ENCODE data around the gene LTBP1. TPM values are rescaled to one million over a fixed set of nuclear protein-coding genes. Genes with fewer than 3 reads are reported as not detected.

LTBP1 gene
- total RNA-seq, 1 experiment from 2014 or later, result 2.2 TPM

DNA sequence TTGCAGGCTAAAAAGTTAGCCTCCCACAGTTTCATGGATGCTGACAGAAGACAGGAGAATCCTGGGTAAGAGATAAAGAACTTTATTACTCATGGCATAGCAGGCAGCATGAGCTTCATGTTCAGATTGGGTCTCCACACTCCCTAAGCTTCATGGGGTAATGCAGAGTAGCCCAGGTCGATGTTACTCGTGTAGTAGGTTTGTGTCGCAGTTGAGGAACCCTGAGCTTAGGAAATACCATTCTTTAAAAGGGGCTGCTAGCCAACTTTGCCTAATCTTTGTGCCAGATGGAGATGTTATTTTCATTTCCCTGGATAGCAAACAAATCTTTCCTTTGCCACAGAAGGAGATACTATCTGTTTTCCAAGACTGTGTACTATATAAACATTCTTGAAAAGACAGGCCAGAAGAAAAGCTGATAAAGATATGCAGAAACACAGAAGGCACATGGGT is 117.6 kb downstream of the LTBP1 start:
- Histone ChIP-seq H3K36me3 (ENCODE audit: insufficient read depth, low read length, poor library complexity, severe bottlenecking) (no peaks in the 10 kb centered on the region), H3K9me3 (ENCODE audit: low read depth, low read length, poor library complexity, severe bottlenecking) (no peaks in the 10 kb centered on the region), H3K27ac (ENCODE audit: low read depth, low read length, poor library complexity, severe bottlenecking) (no peak overlapping the region), H3K4me1 (ENCODE audit: insufficient read depth, low read length, poor library complexity, severe bottlenecking) (no peaks in the 10 kb centered on the region), H3K27me3 (replicated peaks; ENCODE audit: insufficient read depth, low read depth, low read length, poor library complexity) (no peaks in the 10 kb centered on the region), H3K4me3 (ENCODE audit: low read depth, low read length, poor library complexity, severe bottlenecking) (no peak overlapping the region)
- ChIA-PET POLR2A (ENCODE audit: low non-redundant PET) (no interaction called here), CTCF (no interaction called here)
- TF ChIP-seq, protein P1, sequence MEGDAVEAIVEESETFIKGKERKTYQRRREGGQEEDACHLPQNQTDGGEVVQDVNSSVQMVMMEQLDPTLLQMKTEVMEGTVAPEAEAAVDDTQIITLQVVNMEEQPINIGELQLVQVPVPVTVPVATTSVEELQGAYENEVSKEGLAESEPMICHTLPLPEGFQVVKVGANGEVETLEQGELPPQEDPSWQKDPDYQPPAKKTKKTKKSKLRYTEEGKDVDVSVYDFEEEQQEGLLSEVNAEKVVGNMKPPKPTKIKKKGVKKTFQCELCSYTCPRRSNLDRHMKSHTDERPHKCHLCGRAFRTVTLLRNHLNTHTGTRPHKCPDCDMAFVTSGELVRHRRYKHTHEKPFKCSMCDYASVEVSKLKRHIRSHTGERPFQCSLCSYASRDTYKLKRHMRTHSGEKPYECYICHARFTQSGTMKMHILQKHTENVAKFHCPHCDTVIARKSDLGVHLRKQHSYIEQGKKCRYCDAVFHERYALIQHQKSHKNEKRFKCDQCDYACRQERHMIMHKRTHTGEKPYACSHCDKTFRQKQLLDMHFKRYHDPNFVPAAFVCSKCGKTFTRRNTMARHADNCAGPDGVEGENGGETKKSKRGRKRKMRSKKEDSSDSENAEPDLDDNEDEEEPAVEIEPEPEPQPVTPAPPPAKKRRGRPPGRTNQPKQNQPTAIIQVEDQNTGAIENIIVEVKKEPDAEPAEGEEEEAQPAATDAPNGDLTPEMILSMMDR (conservative IDR thresholded peaks at IDR 0.05; ENCODE audit: low read depth, low read length), result no peak
- no peak for TF ChIP-seq EZH2 (IDR thresholded peaks at IDR 0.05; ENCODE audit: borderline replicate concordance, low read depth, low read length, poor library complexity, severe bottlenecking)
- intact Hi-C loops (cut with micrococcal nuclease; ENCODE audit: unreplicated experiment), result no loop called here
- DNase-seq (ENCODE audit: low spot score), result no peak
- no TSS peak for BruUV-seq (replicated peaks)

- no peaks in the 10 kb centered on the region for H3K27me3 ChIP-seq (replicated peaks; ENCODE audit: insufficient read depth, low read depth, low read length, poor library complexity)
- no peaks in the 10 kb centered on the region for H3K36me3 ChIP-seq (ENCODE audit: insufficient read depth, low read length, poor library complexity, severe bottlenecking)
- BruUV-seq (replicated peaks), result no TSS peak
- intact Hi-C loops (cut with micrococcal nuclease; ENCODE audit: unreplicated experiment), result no loop called here
- no peaks in the 10 kb centered on the region for H3K9me3 ChIP-seq (ENCODE audit: low read depth, low read length, poor library complexity, severe bottlenecking)
- ChIA-PET POLR2A (ENCODE audit: low non-redundant PET) (no interaction called here), CTCF (no interaction called here)
- no peak overlapping the region for H3K4me3 ChIP-seq (ENCODE audit: low read depth, low read length, poor library complexity, severe bottlenecking)
- TF ChIP-seq EZH2 (IDR thresholded peaks at IDR 0.05; ENCODE audit: borderline replicate concordance, low read depth, low read length, poor library complexity, severe bottlenecking), result no peak
- TF ChIP-seq, protein P1 (conservative IDR thresholded peaks at IDR 0.05; ENCODE audit: low read depth, low read length), result no peak
- DNase-seq (ENCODE audit: low spot score), result no peak
- H3K4me1 ChIP-seq (ENCODE audit: insufficient read depth, low read length, poor library complexity, severe bottlenecking), result no peaks in the 10 kb centered on the region
- no peak overlapping the region for H3K27ac ChIP-seq (ENCODE audit: low read depth, low read length, poor library complexity, severe bottlenecking)
These were observed 120.8 kb downstream of the LTBP1 start for GRCh38 chr2:33067598-33067997.

DNA sequence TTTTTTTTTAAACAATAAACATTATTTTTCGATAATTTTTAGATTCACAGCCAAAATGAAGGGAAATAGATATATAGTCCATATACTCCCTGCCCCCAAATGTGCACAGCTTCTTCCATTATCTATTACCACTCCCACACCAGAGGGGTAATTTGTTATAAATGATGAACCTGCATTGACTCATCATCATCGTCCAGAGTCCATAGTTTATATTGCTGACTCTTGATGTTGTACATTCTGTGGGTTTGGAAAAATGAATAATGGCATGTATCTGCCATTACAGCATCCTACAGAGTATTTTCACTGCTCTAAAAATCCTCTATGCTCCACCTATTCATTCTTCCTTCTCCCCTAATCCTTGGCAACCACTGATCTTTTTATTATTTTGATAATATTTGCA is 121.5 kb downstream of the LTBP1 start:
- no TSS peak for BruUV-seq (replicated peaks)
- ChIA-PET POLR2A (ENCODE audit: low non-redundant PET) (no interaction called here), CTCF (no interaction called here)
- DNase-seq (ENCODE audit: low spot score), result no peak
- Histone ChIP-seq H3K27ac (ENCODE audit: low read depth, low read length, poor library complexity, severe bottlenecking) (no peak overlapping the region), H3K4me3 (ENCODE audit: low read depth, low read length, poor library complexity, severe bottlenecking) (no peak overlapping the region), H3K4me1 (ENCODE audit: insufficient read depth, low read length, poor library complexity, severe bottlenecking) (no peaks in the 10 kb centered on the region), H3K36me3 (ENCODE audit: insufficient read depth, low read length, poor library complexity, severe bottlenecking) (no peaks in the 10 kb centered on the region), H3K27me3 (replicated peaks; ENCODE audit: insufficient read depth, low read depth, low read length, poor library complexity) (no peaks in the 10 kb centered on the region), H3K9me3 (ENCODE audit: low read depth, low read length, poor library complexity, severe bottlenecking) (no peaks in the 10 kb centered on the region)
- intact Hi-C loops (cut with micrococcal nuclease; ENCODE audit: unreplicated experiment), result no loop called here
- no peak for TF ChIP-seq EZH2 (IDR thresholded peaks at IDR 0.05; ENCODE audit: borderline replicate concordance, low read depth, low read length, poor library complexity, severe bottlenecking)
- TF ChIP-seq, protein P1 (conservative IDR thresholded peaks at IDR 0.05; ENCODE audit: low read depth, low read length), result no peak
